22Rv1 (cell line): ENCODE measurements around the gene SF3B2.

Experiments
- ZFX ChIP-seq: fragments of 450-650 bp; IDR thresholded peaks from 2 replicates; pipeline ENCODE4 v1.6.1; 2017; ENCODE audit warnings: antibody characterized with exemption, borderline replicate concordance
- TF ChIP-seq, protein P1 (sequence below): fragments of 450-650 bp; IDR thresholded peaks from 2 replicates; pipeline ENCODE4 v1.5.1; 2017; ENCODE audit warnings: mild to moderate bottlenecking

DNA sequence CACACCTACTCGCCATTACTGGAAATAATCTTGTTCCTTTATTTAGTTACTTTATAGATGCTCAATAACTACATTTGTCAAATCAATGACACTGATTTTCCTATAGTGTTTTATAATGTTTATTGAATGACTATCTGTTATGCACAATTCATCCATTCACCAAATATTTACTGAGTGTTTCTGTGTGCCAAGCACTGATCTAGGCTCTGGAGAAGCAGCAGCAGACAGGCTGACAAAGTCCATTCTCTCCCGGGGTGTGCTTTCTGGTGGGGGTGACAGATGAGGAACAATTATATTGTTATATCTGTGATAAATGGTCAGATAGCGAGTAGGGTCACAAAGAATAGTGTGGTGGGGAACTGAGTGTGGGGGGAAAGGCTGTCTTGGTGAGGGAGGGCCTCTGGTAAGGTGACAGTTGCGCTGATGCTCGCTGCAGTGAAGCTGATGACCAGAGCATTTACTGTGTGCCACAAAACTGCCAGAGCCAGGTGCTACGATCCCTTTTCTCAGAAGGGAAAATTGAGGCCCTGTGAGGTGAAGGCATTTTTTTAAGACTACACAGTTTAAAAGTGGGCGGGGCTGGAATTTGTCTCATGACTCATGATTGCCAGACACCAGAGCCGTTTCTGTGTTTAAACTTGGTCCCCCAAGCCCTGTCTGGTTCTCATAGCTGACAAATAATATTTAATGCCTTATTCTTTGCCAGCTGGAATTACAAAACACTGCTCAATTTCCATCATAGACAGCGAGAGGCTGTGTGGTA lies 28.1 kb downstream of the SF3B2 start:
- TF ChIP-seq, protein P1, sequence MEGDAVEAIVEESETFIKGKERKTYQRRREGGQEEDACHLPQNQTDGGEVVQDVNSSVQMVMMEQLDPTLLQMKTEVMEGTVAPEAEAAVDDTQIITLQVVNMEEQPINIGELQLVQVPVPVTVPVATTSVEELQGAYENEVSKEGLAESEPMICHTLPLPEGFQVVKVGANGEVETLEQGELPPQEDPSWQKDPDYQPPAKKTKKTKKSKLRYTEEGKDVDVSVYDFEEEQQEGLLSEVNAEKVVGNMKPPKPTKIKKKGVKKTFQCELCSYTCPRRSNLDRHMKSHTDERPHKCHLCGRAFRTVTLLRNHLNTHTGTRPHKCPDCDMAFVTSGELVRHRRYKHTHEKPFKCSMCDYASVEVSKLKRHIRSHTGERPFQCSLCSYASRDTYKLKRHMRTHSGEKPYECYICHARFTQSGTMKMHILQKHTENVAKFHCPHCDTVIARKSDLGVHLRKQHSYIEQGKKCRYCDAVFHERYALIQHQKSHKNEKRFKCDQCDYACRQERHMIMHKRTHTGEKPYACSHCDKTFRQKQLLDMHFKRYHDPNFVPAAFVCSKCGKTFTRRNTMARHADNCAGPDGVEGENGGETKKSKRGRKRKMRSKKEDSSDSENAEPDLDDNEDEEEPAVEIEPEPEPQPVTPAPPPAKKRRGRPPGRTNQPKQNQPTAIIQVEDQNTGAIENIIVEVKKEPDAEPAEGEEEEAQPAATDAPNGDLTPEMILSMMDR = no peak
- no peak for TF ChIP-seq ZFX
